NCI-H1694 treated with DMSO at 0.1 percent for 48 hours (cell line): ENCODE measurements around the gene NUP214.
"Not testable (repeated sequence)": the region's sequence is repeated elsewhere in the genome, so short reads cannot be mapped to it uniquely, and the experiment has no call there.

Experiments used
- DNase-seq: peaks from one replicate; lab custom pipeline; 2025; lab: John Stamatoyannopoulos, UW

NUP214 gene

DNA sequence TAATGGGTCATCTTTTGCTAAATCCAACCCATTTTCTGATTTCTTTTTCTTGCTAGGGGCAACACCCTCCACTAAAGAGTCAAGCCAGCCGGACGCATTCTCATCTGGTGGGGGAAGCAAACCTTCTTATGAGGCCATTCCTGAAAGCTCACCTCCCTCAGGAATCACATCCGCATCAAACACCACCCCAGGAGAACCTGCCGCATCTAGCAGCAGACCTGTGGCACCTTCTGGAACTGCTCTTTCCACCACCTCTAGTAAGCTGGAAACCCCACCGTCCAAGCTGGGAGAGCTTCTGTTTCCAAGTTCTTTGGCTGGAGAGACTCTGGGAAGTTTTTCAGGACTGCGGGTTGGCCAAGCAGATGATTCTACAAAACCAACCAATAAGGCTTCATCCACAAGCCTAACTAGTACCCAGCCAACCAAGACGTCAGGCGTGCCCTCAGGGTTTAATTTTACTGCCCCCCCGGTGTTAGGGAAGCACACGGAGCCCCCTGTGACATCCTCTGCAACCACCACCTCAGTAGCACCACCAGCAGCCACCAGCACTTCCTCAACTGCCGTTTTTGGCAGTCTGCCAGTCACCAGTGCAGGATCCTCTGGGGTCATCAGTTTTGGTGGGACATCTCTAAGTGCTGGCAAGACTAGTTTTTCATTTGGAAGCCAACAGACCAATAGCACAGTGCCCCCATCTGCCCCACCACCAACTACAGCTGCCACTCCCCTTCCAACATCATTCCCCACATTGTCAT is 72.0 kb downstream of the NUP214 start:
- DNase-seq: no peak

- DNase-seq: no peak
Observed at GRCh38 chr9:131198041-131198715, 72.8 kb downstream of the NUP214 start.

GRCh38 chr9:131201856-131202255 is 76.5 kb downstream of the NUP214 start:
- DNase-seq: no peak

DNA sequence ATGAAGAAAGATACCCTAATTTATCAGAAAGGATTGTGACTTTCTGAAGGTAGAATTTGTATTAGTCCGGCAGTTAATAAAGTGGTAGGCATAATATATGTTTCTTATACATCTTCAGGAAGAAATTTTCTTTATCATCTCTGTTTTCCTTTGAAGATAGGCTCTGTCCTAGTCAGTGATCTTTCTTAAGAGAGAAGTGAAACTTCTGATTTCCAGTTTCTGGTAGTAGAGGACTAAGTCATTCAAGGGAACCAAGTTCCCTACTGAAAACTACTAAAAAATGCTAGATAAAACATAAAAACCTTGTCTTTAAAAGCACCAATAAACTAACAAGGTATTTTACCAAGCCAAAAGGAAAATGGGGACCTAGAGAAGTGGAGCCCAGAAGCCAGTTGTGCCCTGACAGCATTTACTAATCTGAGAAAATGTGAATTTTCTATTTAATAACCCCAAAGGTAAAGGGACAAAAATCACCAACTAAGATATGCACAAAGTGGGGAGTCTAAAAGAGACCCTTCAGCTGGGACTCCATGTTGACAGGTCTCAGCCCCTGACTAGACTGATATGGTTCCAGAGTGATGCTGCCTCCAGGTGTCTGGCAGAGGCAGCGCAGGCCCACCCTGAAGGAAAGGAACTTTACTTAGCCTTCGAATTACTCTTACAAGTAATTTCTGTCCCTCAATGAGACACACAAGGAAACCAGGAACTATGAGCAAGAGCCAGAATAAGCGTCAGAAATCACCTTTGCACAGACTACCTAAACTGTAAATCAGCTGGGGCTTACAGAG is 78.2 kb downstream of the NUP214 start:
- no peak for DNase-seq

GRCh38 chr9:131204285-131204684 is 78.9 kb downstream of the NUP214 start:
- DNase-seq: no peak

GRCh38 chr9:131206495-131206894 is 81.1 kb downstream of the NUP214 start:
- DNase-seq: no peak

- DNase-seq: not testable (repeated sequence)
Observed at GRCh38 chr9:131211920-131212319, 86.5 kb downstream of the NUP214 start.

- DNase-seq: no peak
Observed at GRCh38 chr9:131214286-131214856, 89.0 kb downstream of the NUP214 start.

GRCh38 chr9:131214876-131215275 is 89.5 kb downstream of the NUP214 start:
- no peak for DNase-seq

GRCh38 chr9:131216806-131217205 is 91.4 kb downstream of the NUP214 start:
- no peak for DNase-seq

- DNase-seq: no peak
Observed at GRCh38 chr9:131217331-131218031, 92.1 kb downstream of the NUP214 start.

DNA sequence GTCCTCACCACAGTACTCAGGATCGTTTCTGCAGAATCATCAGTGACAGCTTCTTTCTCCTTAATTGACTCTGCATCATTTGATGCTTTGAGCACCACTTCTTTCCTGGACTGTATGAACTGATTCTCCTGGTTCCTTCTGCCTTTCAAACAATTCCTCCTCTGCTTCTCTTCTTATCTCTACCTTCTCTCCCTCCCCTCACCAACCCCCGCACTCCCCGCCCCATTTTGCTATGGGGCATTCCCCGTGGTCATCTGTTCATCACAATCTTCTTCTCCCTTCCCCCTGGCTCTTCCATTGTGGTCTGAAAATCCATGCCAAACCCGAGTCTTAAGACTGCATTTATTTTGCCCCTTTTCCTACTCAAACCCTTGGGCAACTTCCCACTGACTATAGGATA is 93.0 kb downstream of the NUP214 start:
- no peak for DNase-seq

DNA sequence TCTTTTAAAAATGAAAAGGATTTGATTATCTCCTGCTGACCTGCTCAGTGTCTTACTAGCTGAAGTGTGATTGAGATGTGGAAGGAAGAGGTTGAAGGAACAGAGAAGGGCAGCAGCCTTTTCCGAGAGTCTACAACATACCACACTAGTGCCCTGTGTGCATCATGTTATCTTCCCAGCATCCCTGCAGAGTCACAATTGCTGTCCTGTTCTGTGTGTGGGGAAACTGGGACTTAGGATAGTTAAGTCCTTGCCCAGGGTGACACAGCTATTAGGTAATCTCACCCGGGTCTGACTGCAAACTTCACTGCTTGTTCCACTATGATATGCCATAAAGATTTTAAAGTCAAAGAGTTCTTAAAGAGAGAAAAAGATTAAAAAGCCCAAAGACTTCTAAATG is 95.1 kb downstream of the NUP214 start:
- DNase-seq: no peak

DNA sequence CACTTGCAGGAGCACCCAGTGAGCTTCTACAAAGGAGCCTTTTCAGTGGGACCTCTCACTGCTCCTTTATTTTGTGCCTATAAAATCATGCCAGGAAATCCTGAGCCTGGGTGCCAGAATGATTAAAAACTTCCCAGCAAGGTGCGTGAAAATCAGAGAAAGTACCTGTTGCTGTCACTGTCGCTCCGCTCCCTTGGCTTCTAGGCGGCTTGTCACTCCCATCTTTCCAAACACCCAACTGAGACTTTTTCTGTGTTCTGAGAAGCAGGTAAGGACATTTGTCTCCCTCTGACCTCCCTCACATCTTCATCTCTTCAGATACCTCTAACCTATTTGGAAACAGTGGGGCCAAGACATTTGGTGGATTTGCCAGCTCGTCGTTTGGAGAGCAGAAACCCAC is 97.1 kb downstream of the NUP214 start:
- no peak for DNase-seq

GRCh38 chr9:131226226-131226625 is 100.8 kb downstream of the NUP214 start:
- DNase-seq: no peak

DNA sequence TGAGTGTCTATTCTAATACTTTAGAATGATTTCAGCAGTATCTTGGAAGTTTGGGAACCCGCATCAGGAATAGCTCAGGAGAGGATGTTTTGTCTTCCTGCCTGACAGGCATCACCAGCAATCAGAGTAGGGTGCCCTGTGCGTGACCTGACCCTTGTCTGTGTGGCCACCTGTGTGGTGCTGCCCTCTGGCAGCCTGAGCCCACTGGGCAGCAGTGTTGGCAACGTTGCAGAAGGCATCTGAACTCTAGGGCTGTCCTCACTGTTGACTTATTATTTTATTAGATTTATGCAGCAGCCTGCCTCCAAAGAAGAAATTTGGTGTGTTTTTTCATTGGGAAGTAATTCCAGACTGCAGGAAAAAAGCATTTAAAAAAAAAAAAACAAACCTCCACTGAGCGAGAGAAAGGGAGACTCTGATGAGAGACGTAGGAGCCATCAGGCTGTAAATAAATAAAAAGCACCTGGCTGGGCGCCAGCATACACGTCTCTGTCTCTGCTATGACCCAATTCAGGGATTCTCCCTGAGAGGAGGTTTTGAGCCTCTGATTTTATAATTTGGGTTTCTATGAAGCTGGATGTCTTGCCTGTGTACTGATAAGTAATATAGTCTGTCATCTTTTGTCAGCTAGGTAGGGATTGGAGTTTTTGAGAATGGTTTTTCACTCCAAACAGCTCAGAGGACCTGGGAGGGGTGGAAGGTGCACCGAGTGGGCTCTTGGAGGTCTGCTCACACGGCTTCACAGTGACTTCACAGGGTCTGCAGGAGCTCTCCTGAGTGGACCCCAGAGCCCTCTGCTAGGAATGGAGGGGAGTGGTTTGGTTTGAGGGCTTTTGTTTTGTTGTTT is 101.9 kb downstream of the NUP214 start:
- DNase-seq: peak; percentile 20

DNA sequence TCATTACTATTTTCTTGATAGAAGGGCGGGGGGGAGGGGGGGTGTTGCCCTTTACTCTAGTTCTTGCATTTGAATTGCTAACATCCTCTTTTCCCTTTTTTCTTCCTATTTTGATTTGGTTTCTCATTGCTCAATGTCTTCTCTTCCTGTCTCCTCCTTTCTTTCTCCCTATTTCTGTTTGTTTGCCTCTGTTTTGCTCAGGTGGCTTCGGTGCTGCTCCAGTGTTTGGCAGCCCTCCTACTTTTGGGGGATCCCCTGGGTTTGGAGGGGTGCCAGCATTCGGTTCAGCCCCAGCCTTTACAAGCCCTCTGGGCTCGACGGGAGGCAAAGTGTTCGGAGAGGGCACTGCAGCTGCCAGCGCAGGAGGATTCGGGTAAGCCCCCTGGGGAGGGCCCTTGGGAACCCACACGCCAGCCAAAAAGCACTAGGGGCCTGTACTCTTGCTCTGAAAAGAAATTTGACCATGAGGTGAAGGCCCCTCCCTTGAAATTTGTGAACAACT is 102.6 kb downstream of the NUP214 start:
- DNase-seq: no peak

DNA sequence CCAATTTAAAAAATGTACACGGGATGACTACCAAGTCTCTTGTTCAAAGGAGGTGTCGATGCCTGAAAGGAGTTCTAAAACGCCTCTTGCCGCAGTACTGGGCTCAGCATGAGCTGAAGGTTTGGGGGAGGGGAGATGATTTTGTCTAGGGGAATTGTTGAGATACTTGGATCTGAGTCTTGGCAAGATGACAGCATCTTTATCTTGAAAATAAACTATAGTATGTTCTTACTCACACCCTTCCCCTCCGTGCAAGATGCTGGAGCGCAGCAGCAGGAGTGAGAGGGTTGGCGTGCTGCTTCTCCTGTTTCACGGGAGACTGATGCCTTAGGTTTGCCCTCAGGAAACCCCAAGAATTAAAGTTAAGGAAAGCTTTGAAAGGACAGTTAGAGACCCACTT is 103.6 kb downstream of the NUP214 start:
- DNase-seq: no peak

DNA sequence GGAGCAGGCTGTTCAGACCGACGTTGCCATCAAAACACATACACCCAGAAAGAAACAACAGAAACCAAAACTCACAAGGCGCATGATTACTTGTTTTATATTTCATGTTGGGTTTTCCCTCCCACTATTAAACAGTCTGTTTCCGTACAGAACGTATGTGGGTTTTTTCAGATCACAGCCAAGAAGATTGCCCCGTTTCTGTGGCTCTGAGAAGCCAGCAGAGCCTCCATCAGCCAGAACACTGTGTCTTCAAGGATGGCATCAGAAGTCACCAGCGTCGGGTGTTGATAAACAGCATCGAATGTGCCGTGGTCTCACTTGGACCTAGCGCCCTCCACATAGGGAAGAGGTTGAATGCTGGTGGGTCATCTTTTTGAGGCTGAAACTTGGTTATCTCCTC is 108.2 kb downstream of the NUP214 start:
- no peak for DNase-seq

DNA sequence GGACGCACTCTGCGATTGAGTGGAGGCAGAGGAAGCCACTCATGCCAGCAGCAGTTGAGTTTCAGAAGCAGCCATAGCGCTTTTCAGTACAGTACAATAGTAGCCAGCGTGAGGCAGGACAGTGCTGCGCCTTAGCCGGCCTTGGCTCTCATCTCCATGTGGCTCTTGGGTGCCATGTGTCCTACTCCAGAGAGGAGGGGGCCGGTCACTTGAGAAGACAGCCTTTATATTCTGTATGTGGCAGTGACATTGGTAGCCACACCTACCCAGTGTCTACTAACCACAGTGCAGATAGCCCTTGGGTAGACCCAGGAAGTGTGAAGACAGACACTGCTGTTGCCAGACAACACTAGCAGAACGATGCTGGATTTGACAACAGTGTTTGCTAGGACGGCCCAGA is 108.6 kb downstream of the NUP214 start:
- DNase-seq: no peak
